Neuron (in vitro differentiated cells): ENCODE data around the gene POU2F1.

Experiments
- H2AFZ ChIP-seq: one replicate; pipeline ENCODE4 v1.6.1; 2013; ENCODE audit warnings: low read depth, mild to moderate bottlenecking, inconsistent platforms, low read length, moderate library complexity
- H3K27me3 ChIP-seq: one replicate; pipeline ENCODE4 v1.6.1; 2013; ENCODE audit warnings: low read length; ENCODE audit not compliant: insufficient read depth
- H3K36me3 ChIP-seq: one replicate; pipeline ENCODE4 v1.6.1; 2013; ENCODE audit warnings: low read length; ENCODE audit not compliant: insufficient read depth
- H3K4me1 ChIP-seq: one replicate; pipeline ENCODE4 v1.6.1; 2013; ENCODE audit warnings: low read length; ENCODE audit not compliant: insufficient read depth
- H3K4me3 ChIP-seq: 2 replicates; pipeline ENCODE4 v1.5.1; 2013; ENCODE audit warnings: mild to moderate bottlenecking, low read length, moderate library complexity
- H3K9me3 ChIP-seq: one replicate; pipeline ENCODE4 v1.6.1; 2013; ENCODE audit warnings: low read length

The POU2F1 gene

GRCh38 chr1:167248707-167249642, 28.3 kb downstream of the POU2F1 start:
- H2AFZ ChIP-seq: no peak overlapping the region
- H3K9me3 ChIP-seq: peaks cover 4% of the 10 kb centered on the region
- H3K4me3 ChIP-seq: no peak overlapping the region
- no peaks in the 10 kb centered on the region for H3K27me3 ChIP-seq
- no peaks in the 10 kb centered on the region for H3K4me1 ChIP-seq
- no peaks in the 10 kb centered on the region for H3K36me3 ChIP-seq

DNA sequence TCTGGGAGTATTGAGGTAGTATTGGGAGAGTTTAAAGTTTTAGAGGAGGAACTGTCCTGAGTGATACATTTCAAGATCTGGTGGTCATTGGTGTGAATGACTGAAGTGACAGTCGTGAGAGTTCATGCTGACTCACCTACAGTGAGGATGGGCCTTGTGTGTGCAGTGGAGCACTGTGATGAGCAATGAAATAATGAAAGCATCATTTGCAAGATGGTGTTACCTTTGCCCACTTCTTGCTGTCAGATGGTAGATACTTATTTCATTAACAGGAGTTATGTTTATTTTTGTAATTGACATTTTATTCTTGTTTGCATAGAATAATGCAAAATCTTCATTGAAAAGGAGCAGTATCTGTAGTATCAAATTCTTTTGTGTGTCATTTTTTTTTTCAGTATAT, 29.0 kb downstream of the POU2F1 start:
- no peaks in the 10 kb centered on the region for H3K4me1 ChIP-seq
- H3K27me3 ChIP-seq: no peaks in the 10 kb centered on the region
- no peaks in the 10 kb centered on the region for H3K9me3 ChIP-seq
- no peaks in the 10 kb centered on the region for H3K36me3 ChIP-seq
- H2AFZ ChIP-seq: no peak overlapping the region
- H3K4me3 ChIP-seq: no peak overlapping the region

DNA sequence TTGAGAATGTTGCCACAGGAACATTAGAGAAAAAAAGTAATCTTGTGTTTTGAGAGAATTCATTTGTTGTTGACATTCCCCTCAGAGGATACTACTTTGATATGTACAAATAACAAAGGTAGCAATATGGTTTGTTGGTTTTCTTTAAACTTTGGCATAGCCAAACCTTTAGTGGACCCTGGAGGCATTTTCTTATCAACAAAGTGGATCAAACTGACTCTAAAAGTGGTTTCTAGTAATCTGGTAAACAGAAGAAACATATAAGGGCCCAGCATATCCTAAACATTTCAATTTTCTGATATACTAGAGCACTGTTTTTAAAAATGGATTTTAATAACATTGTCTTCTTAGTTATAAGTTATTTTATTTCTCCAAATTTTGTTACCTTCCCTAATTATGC, 29.8 kb downstream of the POU2F1 start:
- Histone ChIP-seq H3K4me3 (no peak overlapping the region), H3K4me1 (no peaks in the 10 kb centered on the region), H2AFZ (no peak overlapping the region), H3K27me3 (no peaks in the 10 kb centered on the region), H3K9me3 (no peaks in the 10 kb centered on the region), H3K36me3 (no peaks in the 10 kb centered on the region)

DNA sequence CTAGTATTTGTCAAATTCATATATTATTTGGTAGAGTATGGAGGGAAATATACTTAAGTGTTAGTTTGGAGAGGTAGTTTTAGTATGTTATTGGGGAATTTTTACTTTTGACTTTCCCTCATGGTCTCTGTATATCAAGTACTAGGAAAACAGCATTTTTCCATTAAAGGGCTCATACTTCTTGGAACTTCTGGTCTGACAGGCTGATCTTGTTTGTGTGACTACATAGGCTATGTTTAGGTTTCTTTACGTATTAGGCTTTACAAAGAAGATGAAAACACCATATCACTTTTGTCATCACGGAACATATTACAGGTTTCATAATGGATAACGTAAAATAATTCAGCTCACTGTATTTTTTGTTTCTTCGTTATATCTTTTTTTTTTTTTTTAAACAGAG, 30.8 kb downstream of the POU2F1 start:
- no peaks in the 10 kb centered on the region for H3K9me3 ChIP-seq
- H3K27me3 ChIP-seq: no peaks in the 10 kb centered on the region
- no peak overlapping the region for H2AFZ ChIP-seq
- H3K36me3 ChIP-seq: no peaks in the 10 kb centered on the region
- no peak overlapping the region for H3K4me3 ChIP-seq
- no peaks in the 10 kb centered on the region for H3K4me1 ChIP-seq

DNA sequence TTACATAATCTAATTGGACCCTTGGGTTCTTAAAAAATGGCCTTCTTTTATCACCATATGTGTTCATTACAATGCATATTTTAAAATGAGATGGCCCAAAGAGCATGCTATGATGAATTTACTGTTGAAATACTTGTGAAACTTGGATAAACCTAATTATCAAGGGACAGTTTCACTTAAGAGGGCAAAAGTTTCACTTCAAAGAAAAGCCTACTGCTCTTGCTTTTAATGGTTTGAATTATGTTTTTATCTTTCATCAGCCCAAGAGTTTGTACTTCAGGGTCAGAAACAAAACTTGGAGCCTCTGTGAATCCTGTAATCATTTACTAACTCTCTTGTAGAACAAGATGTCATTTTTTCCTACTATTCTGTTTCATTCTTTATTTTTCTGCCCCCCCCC, 32.3 kb downstream of the POU2F1 start:
- H3K36me3 ChIP-seq: no peaks in the 10 kb centered on the region

DNA sequence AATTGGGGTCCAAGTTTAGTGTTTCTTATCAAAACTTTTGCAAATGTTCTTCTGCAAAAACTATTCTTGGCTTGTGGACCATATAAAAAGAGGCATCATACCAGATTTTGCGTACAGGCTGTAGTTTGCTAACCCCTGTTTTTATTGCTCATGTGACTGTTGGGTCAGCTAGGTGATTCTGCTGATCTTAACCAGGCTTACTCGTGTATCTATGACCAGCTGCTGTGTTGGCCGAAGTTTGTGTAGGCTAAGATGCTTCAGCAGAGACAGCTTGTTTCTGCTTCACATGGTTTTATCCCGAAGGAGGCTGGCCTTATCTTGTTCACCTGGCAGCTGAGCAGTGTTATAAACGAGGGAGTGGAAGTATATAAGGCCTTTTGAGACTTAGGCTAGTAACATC, 38.2 kb downstream of the POU2F1 start:
- Histone ChIP-seq H3K4me3 (no peak overlapping the region), H3K4me1 (no peaks in the 10 kb centered on the region), H3K9me3 (no peaks in the 10 kb centered on the region), H3K27me3 (no peaks in the 10 kb centered on the region), H2AFZ (no peak overlapping the region), H3K36me3 (no peaks in the 10 kb centered on the region)

More for the DNA sequence above, 32.3 kb downstream of the POU2F1 start:
- Histone ChIP-seq H3K27me3 (no peaks in the 10 kb centered on the region), H3K9me3 (no peaks in the 10 kb centered on the region), H3K4me3 (no peak overlapping the region), H3K4me1 (no peaks in the 10 kb centered on the region), H2AFZ (no peak overlapping the region)

DNA sequence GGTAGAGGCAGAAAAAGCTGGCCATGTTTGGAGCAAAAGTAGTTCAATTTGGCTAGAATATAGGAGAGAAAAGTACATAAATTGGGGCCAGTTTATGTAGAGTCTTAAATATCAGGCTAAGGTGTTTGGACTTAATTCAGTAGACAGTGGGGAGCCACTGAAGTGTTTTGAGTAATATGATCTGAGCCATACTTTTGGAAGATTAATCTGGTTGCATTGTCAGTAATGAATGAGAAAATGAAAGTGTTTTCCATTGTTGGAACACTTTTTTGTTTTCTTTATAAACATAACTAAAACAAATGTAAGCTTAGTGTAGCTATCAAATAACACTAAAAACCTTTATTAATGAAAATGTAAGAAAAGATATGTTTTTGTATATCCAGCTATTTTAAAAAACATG, 42.1 kb downstream of the POU2F1 start:
- Histone ChIP-seq H3K4me3 (no peak overlapping the region), H3K27me3 (no peaks in the 10 kb centered on the region), H3K4me1 (no peaks in the 10 kb centered on the region), H3K36me3 (no peaks in the 10 kb centered on the region), H2AFZ (no peak overlapping the region), H3K9me3 (no peaks in the 10 kb centered on the region)

- Histone ChIP-seq H2AFZ (no peak overlapping the region), H3K36me3 (no peaks in the 10 kb centered on the region), H3K9me3 (no peaks in the 10 kb centered on the region), H3K27me3 (no peaks in the 10 kb centered on the region), H3K4me3 (no peak overlapping the region), H3K4me1 (peaks cover 3% of the 10 kb centered on the region)
These were observed 42.7 kb downstream of the POU2F1 start for GRCh38 chr1:167263344-167263743.

DNA sequence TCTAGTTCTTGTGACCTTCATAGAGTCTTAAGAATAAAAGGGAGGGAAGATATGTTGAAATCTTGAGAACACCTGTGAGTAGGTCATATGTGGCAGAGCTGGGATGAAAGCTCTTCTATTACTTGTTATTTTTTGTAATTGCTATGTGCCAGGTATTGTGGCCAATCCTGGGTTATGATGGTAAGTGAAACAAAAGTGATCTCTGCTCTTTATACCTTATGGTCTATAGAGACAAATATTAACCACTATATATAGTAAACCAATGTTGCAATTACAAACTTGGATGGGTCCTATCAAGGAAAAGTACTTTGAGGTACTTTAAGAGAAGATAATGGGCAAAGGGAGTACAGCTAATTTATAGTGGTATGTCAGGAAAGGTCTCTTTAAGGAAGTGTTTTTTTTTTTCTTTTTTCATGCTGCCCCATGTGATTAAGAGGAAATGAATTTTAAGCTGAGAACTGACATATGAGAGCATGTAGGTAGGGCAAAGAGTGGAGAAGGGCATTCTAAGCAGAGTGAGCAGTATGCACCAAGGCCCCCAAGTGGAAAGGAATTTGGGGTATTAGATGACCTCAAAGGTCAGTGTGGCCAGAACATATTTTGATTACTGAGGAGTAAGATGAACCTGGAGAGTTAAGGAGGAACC, 43.3 kb downstream of the POU2F1 start:
- no peaks in the 10 kb centered on the region for H3K9me3 ChIP-seq
- H3K4me1 ChIP-seq: peaks cover 6% of the 10 kb centered on the region
- no peak overlapping the region for H3K4me3 ChIP-seq
- no peak overlapping the region for H2AFZ ChIP-seq
- H3K36me3 ChIP-seq: no peaks in the 10 kb centered on the region
- H3K27me3 ChIP-seq: no peaks in the 10 kb centered on the region

- Histone ChIP-seq H3K4me1 (peaks cover 19% of the 10 kb centered on the region), H3K36me3 (no peaks in the 10 kb centered on the region), H3K4me3 (no peak overlapping the region), H3K27me3 (no peaks in the 10 kb centered on the region), H3K9me3 (no peaks in the 10 kb centered on the region), H2AFZ (no peak overlapping the region)
These were observed 46.3 kb downstream of the POU2F1 start for GRCh38 chr1:167266965-167267364.

- no peaks in the 10 kb centered on the region for H3K36me3 ChIP-seq
- H3K4me1 ChIP-seq: peaks cover 23% of the 10 kb centered on the region
- no peaks in the 10 kb centered on the region for H3K9me3 ChIP-seq
- H3K27me3 ChIP-seq: no peaks in the 10 kb centered on the region
- H2AFZ ChIP-seq: no peak overlapping the region
- H3K4me3 ChIP-seq: no peak overlapping the region
These were observed 47.7 kb downstream of the POU2F1 start for GRCh38 chr1:167268347-167268787.

DNA sequence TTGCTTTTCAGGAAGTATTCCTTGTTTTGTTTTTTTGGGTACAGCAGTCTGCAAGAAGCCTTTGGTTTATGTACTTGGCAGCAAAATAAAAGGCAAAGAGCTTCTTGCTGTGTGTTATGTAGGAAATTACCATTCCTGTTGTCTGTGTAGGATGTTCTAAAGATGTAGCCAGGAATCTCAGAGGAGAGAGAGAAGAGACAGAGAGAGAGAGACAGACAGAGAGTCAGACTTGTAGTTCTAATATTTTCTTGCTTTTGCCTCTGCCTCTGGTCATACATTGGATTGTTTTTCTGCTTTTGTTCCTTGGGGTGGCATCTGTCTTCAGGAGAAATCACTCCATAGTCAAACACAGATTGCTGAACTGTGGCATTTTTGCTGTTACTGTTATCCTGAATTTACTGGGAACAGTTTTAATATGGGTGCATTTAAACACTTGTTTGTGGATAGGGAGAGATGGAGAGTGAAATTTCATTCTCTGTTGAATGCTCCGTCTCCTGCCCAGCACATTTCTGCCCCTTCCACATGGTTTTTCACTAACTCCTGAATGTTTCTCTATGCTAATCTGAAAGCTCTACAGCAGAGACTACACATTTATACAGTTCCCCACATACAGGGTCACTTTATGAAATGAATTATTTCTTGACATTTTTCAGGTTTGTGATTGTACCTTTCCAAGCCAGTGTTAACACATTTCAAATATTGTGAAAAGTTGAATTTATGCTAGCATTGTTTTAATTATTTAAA, 49.8 kb downstream of the POU2F1 start:
- H3K27me3 ChIP-seq: no peaks in the 10 kb centered on the region
- peaks cover 26% of the 10 kb centered on the region for H3K4me1 ChIP-seq
- H3K4me3 ChIP-seq: no peak overlapping the region
- H2AFZ ChIP-seq: no peak overlapping the region
- no peaks in the 10 kb centered on the region for H3K36me3 ChIP-seq
- no peaks in the 10 kb centered on the region for H3K9me3 ChIP-seq

GRCh38 chr1:167272369-167272957, 51.8 kb downstream of the POU2F1 start:
- peaks cover 26% of the 10 kb centered on the region for H3K4me1 ChIP-seq
- H3K27me3 ChIP-seq: no peaks in the 10 kb centered on the region
- no peaks in the 10 kb centered on the region for H3K9me3 ChIP-seq
- H3K4me3 ChIP-seq: no peak overlapping the region
- no peak overlapping the region for H2AFZ ChIP-seq
- no peaks in the 10 kb centered on the region for H3K36me3 ChIP-seq
